Measurements from ENCODE around the gene HLA-E. TPM values are rescaled to one million over a fixed set of nuclear protein-coding genes. Genes with fewer than 3 reads are reported as not detected.
"Not testable (repeated sequence)": the region's sequence is repeated elsewhere in the genome, so short reads cannot be mapped to it uniquely, and the experiment has no call there.

The HLA-E gene
- total and polyA plus RNA-seq, 7 donors = 139 to 753 (median 364) TPM

- H3K36me3 ChIP-seq = no peaks in the 10 kb centered on the region
- H3K27ac ChIP-seq = no peak overlapping the region
- peaks cover 0 to 17% (median 8%) of the 10 kb centered on the region in 4 donors for H3K4me1 ChIP-seq
- no peak overlapping the region for H3K4me3 ChIP-seq
- H3K27me3 ChIP-seq = peaks cover 13 to 35% (median 27%) of the 10 kb centered on the region in 3 donors
- TF ChIP-seq CTCF (IDR thresholded peaks at IDR 0.05) (peak; percentile 32 to 52 (median 36)), POLR2A (IDR thresholded peaks at IDR 0.05) (no peak)
- WGBS, 2 donors = 24 to 29% methylated on average over 7 of the region's 7 CpGs
- DNase-seq = no peak
- H3K9me3 ChIP-seq = no peaks in the 10 kb centered on the region
- intact Hi-C loops (cut with DNase I) = loop anchor here (2.0 kb wide), 1 partner anchor 49 kb away; no protein-coding TSS in a partner anchor
Observed at GRCh38 chr6:30483677-30484279, 5.5 kb upstream of the HLA-E start.

DNA sequence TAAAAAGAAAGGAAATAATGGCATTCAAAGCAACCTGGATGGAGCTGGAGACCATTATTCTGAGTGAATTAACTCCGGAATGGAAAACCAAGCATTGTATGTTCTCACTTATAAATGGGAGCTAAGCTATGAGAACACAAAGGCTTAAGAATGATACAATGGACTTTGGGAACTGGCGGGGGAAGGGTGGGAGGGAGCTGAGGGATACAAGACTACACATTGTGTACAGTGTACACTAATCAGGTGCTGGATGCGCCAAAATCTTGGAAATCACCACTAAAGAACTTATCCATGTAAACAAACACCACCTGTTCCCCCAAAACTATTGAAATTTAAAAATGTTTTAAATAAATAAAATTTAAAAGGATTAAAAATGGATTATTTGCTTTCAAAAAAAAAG lies 4.1 kb upstream of the HLA-E start:
- peaks cover 13 to 21% (median 18%) of the 10 kb centered on the region in 3 donors for H3K27me3 ChIP-seq
- H3K4me1 ChIP-seq = peaks cover 0 to 21% (median 10%) of the 10 kb centered on the region in 4 donors
- intact Hi-C loops (cut with DNase I) = loop anchor here (5.0 kb wide), 1 partner anchor 187 kb away; the partner anchor contains the start of gene DHX16
- no peak overlapping the region for H3K4me3 ChIP-seq
- H3K9me3 ChIP-seq = no peaks in the 10 kb centered on the region
- 61 to 90% methylated on average over 3 of the region's 3 CpGs for WGBS, 2 donors
- TF ChIP-seq POLR2A (IDR thresholded peaks at IDR 0.05) = no peak
- no peak for TF ChIP-seq CTCF (IDR thresholded peaks at IDR 0.05)
- TF ChIP-seq EP300 (IDR thresholded peaks at IDR 0.05) = no peak
- TF ChIP-seq POLR2AphosphoS5 (IDR thresholded peaks at IDR 0.05) = no peak
- H3K27ac ChIP-seq = no peak overlapping the region
- peaks cover 0 to under 1% (median 0%) of the 10 kb centered on the region in 4 donors for H3K36me3 ChIP-seq
- no peak for DNase-seq

DNA sequence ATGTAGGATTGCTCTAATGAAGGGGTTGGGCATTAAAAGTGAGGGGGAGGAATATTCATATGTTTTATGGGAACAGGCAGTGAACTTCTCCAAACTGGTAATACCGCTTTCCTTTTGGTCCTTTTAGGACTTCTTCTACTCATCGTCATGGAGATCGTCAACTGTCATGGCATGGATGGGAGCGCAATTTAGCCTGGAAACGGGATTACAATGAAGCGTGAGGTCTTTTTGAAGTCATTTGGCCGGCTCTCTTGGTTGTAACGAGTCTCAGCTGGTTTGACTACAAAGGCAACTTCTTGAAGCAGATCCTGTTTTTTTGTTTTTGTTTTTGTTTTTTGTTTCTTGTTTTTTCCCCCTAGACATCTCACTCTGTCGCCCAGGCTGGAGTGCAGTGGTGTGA lies 1.4 kb upstream of the HLA-E start:
- no peak for DNase-seq
- Histone ChIP-seq H3K4me3 (no peak overlapping the region), H3K27me3 (no peaks in the 10 kb centered on the region), H3K27ac (no peak overlapping the region), H3K36me3 (peaks cover 23 to 28% (median 25%) of the 10 kb centered on the region in 4 donors), H3K9me3 (no peaks in the 10 kb centered on the region), H3K4me1 (peaks cover 0 to 31% (median 26%) of the 10 kb centered on the region in 4 donors)
- TF ChIP-seq EP300 (IDR thresholded peaks at IDR 0.05) (no peak), POLR2AphosphoS5 (IDR thresholded peaks at IDR 0.05) (no peak), POLR2A (IDR thresholded peaks at IDR 0.05) (no peak), CTCF (IDR thresholded peaks at IDR 0.05) (no peak)
- WGBS, 2 donors = 74 to 75% methylated on average over 9 of the region's 9 CpGs
- intact Hi-C loops (cut with DNase I) = loop anchor here (2.0 to 5.0 kb wide), 2 partner anchors 29 to 184 kb away; partner anchors contain the start of gene DHX16

GRCh38 chr6:30488697-30489080 lies 620 bp upstream of the HLA-E start:
- Histone ChIP-seq H3K27ac (peak overlapping the region; percentile 98 to 100 (median 100)), H3K36me3 (peaks cover 26 to 35% (median 28%) of the 10 kb centered on the region in 4 donors), H3K4me1 (peaks cover 0 to 34% (median 26%) of the 10 kb centered on the region in 4 donors), H3K4me3 (peak overlapping the region; percentile 78 to 98 (median 90))
- H3K27me3 ChIP-seq, DNase-seq, H3K9me3 ChIP-seq: not testable (repeated sequence)
- intact Hi-C loops (cut with DNase I) = loop anchor here (2.0 to 5.0 kb wide), 2 partner anchors 28 to 184 kb away; partner anchors contain the start of gene DHX16
- 92 to 95% methylated on average over 6 of the region's 6 CpGs for WGBS, 2 donors

GRCh38 chr6:30490026-30490876 lies 942 bp downstream of the HLA-E start:
- Histone ChIP-seq H3K9me3 (no peaks in the 10 kb centered on the region), H3K36me3 (peaks cover 26 to 42% (median 28%) of the 10 kb centered on the region in 4 donors), H3K27me3 (no peaks in the 10 kb centered on the region), H3K4me1 (peaks cover 0 to 34% (median 26%) of the 10 kb centered on the region in 4 donors), H3K27ac (peak overlapping the region; percentile 98 to 100 (median 100)), H3K4me3 (peak overlapping the region; percentile 78 to 98 (median 90))
- TF ChIP-seq POLR2A (IDR thresholded peaks at IDR 0.05) = no peak
- TF ChIP-seq EP300 (IDR thresholded peaks at IDR 0.05) = no peak
- no peak for TF ChIP-seq CTCF (IDR thresholded peaks at IDR 0.05)
- peak in 1 of 4 donors; percentile 12 for TF ChIP-seq POLR2AphosphoS5 (IDR thresholded peaks at IDR 0.05)
- WGBS, 2 donors = 8 to 11% methylated on average over 38 of the region's 38 CpGs
- intact Hi-C loops (cut with DNase I) = no loop called here
- DNase-seq = peak; percentile 87

DNA sequence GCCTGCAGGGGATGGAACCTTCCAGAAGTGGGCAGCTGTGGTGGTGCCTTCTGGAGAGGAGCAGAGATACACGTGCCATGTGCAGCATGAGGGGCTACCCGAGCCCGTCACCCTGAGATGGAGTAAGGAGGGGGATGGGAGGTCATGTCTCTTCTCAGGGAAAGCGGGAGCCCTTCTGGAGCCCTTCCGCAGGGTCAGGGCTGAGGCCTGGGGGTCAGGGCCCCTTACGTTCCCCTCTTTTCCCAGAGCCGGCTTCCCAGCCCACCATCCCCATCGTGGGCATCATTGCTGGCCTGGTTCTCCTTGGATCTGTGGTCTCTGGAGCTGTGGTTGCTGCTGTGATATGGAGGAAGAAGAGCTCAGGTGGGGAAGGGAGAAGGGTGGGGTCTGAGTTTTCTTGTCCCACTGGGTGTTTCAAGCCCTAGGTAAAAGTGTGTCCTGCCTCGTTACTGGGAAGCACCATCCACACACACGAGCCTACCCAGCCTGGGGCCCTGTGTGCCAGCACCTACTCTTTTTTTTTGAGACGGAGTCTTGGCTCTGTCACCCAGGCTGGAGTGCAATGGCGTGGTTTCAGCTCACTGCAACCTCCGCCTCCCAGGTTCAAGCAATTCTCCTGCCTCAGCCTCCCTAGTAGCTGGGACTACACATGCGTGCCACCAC lies 2.1 kb downstream of the HLA-E start:
- H3K36me3 ChIP-seq = peaks cover 26 to 42% (median 28%) of the 10 kb centered on the region in 4 donors
- H3K27me3 ChIP-seq; H3K9me3 ChIP-seq; DNase-seq; intact Hi-C loops (cut with DNase I): not testable (repeated sequence)
- peak overlapping the region in 3 of 4 donors; percentile 30 to 100 (median 98) for H3K27ac ChIP-seq
- WGBS, 2 donors = 70 to 84% methylated on average over 14 of the region's 14 CpGs
- peaks cover 0 to 34% (median 26%) of the 10 kb centered on the region in 4 donors for H3K4me1 ChIP-seq
- peak overlapping the region in 3 of 4 donors; percentile 78 to 98 (median 86) for H3K4me3 ChIP-seq

Measured in sigmoid colon (tissue), 7 donors.